Epithelial cell of proximal tubule (primary cell): ENCODE results near the gene GMPR2. TPM values are rescaled to one million over a fixed set of nuclear protein-coding genes. Genes with fewer than 3 reads are reported as not detected.

ENCODE experiments used
- DNase-seq: peaks from one replicate; pipeline ENCODE4 v3.0.0-alpha.2; 2011; ENCODE audit warnings: low read depth
- H3K4me3 ChIP-seq: 2 replicates; pipeline ENCODE4 v1.5.1; 2011; ENCODE audit warnings: low read depth, mild to moderate bottlenecking, low read length
- CTCF ChIP-seq: conservative IDR thresholded peaks from 2 replicates; pipeline ENCODE4 v1.5.1; 2012; ENCODE audit warnings: low read depth, mild to moderate bottlenecking, low read length
- total RNA-seq: library from RNA; depleted of rRNA; stranded (reverse); fragments of >200 nt; gene quantifications from 2 replicates; pipeline ENCODE4 v1.2.3, GENCODE V29; 2015

The GMPR2 gene
- total RNA-seq, 1 donor from 2014 or later = 136 TPM

- no peak for DNase-seq
- TF ChIP-seq CTCF = no peak
- H3K4me3 ChIP-seq = no peak overlapping the region
These were observed 24.2 kb downstream of the GMPR2 start for GRCh38 chr14:24256960-24257359.

GRCh38 chr14:24258119-24258518 is 25.4 kb downstream of the GMPR2 start:
- H3K4me3 ChIP-seq = no peak overlapping the region
- no peak for DNase-seq
- TF ChIP-seq CTCF = no peak

GRCh38 chr14:24258548-24259265 is 26.0 kb downstream of the GMPR2 start:
- DNase-seq = no peak
- no peak for TF ChIP-seq CTCF
- no peak overlapping the region for H3K4me3 ChIP-seq

- no peak overlapping the region for H3K4me3 ChIP-seq
These were observed 26.7 kb downstream of the GMPR2 start for GRCh38 chr14:24259282-24260025.

GRCh38 chr14:24260026-24260779 is 27.5 kb downstream of the GMPR2 start:
- no peak for TF ChIP-seq CTCF
- no peak for DNase-seq
- H3K4me3 ChIP-seq = no peak overlapping the region

More at GRCh38 chr14:24259282-24260025, 26.7 kb downstream of the GMPR2 start:
- TF ChIP-seq CTCF = no peak
- DNase-seq = no peak

- no peak overlapping the region for H3K4me3 ChIP-seq
- DNase-seq = no peak
- TF ChIP-seq CTCF = no peak
These were observed 28.0 kb downstream of the GMPR2 start for GRCh38 chr14:24260780-24261157.
